H9 (cell line): ENCODE measurements around the gene SPSB2. TPM values are rescaled to one million over a fixed set of nuclear protein-coding genes. Genes with fewer than 3 reads are reported as not detected.

Source experiments
- DNase-seq: peaks from one replicate; pipeline ENCODE4 v3.0.0-alpha.2; 2017
- H2AFZ ChIP-seq: one replicate; pipeline ENCODE4 v1.6.1; 2013; ENCODE audit warnings: mild to moderate bottlenecking, low read length, control low read depth, moderate library complexity
- H2AK5ac ChIP-seq: 2 replicates; pipeline ENCODE4 v1.6.1; 2013; ENCODE audit warnings: low read length, control low read depth, mixed read lengths; ENCODE audit not compliant: insufficient read length
- H2BK120ac ChIP-seq: one replicate; pipeline ENCODE4 v1.6.1; 2013; ENCODE audit warnings: low read depth, mild to moderate bottlenecking, low read length, control low read depth, inconsistent platforms; ENCODE audit not compliant: poor library complexity, severe bottlenecking
- H2BK12ac ChIP-seq: 2 replicates; pipeline ENCODE4 v1.6.1; 2013; ENCODE audit warnings: low read length, control low read depth, mixed read lengths, low read depth; ENCODE audit not compliant: insufficient read length
- H2BK15ac ChIP-seq: 2 replicates; pipeline ENCODE4 v1.6.1; 2013; ENCODE audit warnings: low read depth, low read length, control low read depth
- H2BK20ac ChIP-seq: one replicate; pipeline ENCODE4 v1.6.1; 2013; ENCODE audit warnings: low read depth, mild to moderate bottlenecking, low read length, control low read depth, inconsistent platforms; ENCODE audit not compliant: poor library complexity, severe bottlenecking
- H2BK5ac ChIP-seq: 2 replicates; pipeline ENCODE4 v1.6.1; 2013; ENCODE audit warnings: low read length, control low read depth, mixed read lengths; ENCODE audit not compliant: insufficient read length
- H3K14ac ChIP-seq: 2 replicates; pipeline ENCODE4 v1.6.1; 2013; ENCODE audit warnings: low read length, control low read depth; ENCODE audit not compliant: insufficient read depth
- H3K18ac ChIP-seq: 2 replicates; pipeline ENCODE4 v1.6.1; 2013; ENCODE audit warnings: low read depth, mild to moderate bottlenecking, mixed read lengths, low read length, control low read depth; ENCODE audit not compliant: insufficient read length
- H3K23ac ChIP-seq: 2 replicates; pipeline ENCODE4 v1.6.1; 2013; ENCODE audit warnings: low read length, control low read depth, mixed read lengths, low read depth; ENCODE audit not compliant: insufficient read length
- H3K23me2 ChIP-seq: 2 replicates; pipeline ENCODE4 v1.6.1; 2013; ENCODE audit warnings: low read depth, mild to moderate bottlenecking, mixed read lengths, low read length, control low read depth; ENCODE audit not compliant: insufficient read length, poor library complexity, severe bottlenecking
- H3K27ac ChIP-seq: 2 replicates; pipeline ENCODE4 v1.5.1; 2013; ENCODE audit warnings: low read length, control low read depth, mixed read lengths, low read depth; ENCODE audit not compliant: insufficient read length
- H3K27me3 ChIP-seq: 2 replicates; pipeline ENCODE4 v1.6.1; 2013; ENCODE audit warnings: low read length, control low read depth, inconsistent platforms; ENCODE audit not compliant: insufficient read depth
- H3K4ac ChIP-seq: 2 replicates; pipeline ENCODE4 v1.6.1; 2013; ENCODE audit warnings: low read depth, mild to moderate bottlenecking, control low read depth, inconsistent platforms, low read length, moderate library complexity
- H3K4me1 ChIP-seq: 2 replicates; pipeline ENCODE4 v1.6.1; 2013; ENCODE audit warnings: low read length, control low read depth, inconsistent platforms; ENCODE audit not compliant: insufficient read depth
- H3K4me2 ChIP-seq: 2 replicates; pipeline ENCODE4 v1.6.1; 2013; ENCODE audit warnings: low read length, control low read depth, mixed read lengths; ENCODE audit not compliant: insufficient read length, insufficient read depth
- H3K56ac ChIP-seq: 2 replicates; pipeline ENCODE4 v1.6.1; 2013; ENCODE audit warnings: low read depth, mild to moderate bottlenecking, mixed read lengths, low read length, control low read depth; ENCODE audit not compliant: insufficient read length
- H3K79me1 ChIP-seq: 2 replicates; pipeline ENCODE4 v1.6.1; 2013; ENCODE audit warnings: low read depth, mild to moderate bottlenecking, moderate library complexity, low read length, control low read depth, inconsistent platforms; ENCODE audit not compliant: insufficient read depth, poor library complexity, severe bottlenecking
- H3K79me2 ChIP-seq: 2 replicates; pipeline ENCODE4 v1.6.1; 2013; ENCODE audit warnings: low read length, control low read depth, inconsistent platforms; ENCODE audit not compliant: insufficient read depth
- H3K9ac ChIP-seq: 2 replicates; pipeline ENCODE4 v1.6.1; 2013; ENCODE audit warnings: low read length, control low read depth, mixed read lengths; ENCODE audit not compliant: insufficient read length; ENCODE audit errors: extremely low read depth
- H3K9me3 ChIP-seq: one replicate; pipeline ENCODE4 v1.6.1; 2013; ENCODE audit warnings: low read depth, low read length, inconsistent platforms; ENCODE audit not compliant: control insufficient read depth
- H3T11ph ChIP-seq: one replicate; pipeline ENCODE4 v1.6.1; 2013; ENCODE audit warnings: mild to moderate bottlenecking, low read length, control low read depth, inconsistent platforms
- H4K20me1 ChIP-seq: one replicate; pipeline ENCODE4 v1.6.1; 2013; ENCODE audit not compliant: control insufficient read depth, insufficient read length, insufficient read depth
- H4K5ac ChIP-seq: 2 replicates; pipeline ENCODE4 v1.6.1; 2013; ENCODE audit warnings: low read depth, mild to moderate bottlenecking, mixed read lengths, low read length, control low read depth; ENCODE audit not compliant: insufficient read length
- H4K8ac ChIP-seq: replicated peaks from 2 replicates; pipeline ENCODE4 v1.6.1; 2013; ENCODE audit warnings: low read length, control low read depth, mixed read lengths, low read depth; ENCODE audit not compliant: insufficient read length
- H4K91ac ChIP-seq: 2 replicates; pipeline ENCODE4 v1.6.1; 2013; ENCODE audit warnings: low read depth, mild to moderate bottlenecking, moderate library complexity, mixed read lengths, low read length, control low read depth; ENCODE audit not compliant: insufficient read length
- H3K27ac Mint-ChIP-seq, 3 experiments: 2 replicates in 2 of 3; 3 replicates in 1 of 3; pipeline ENCODE4 v1.8.0; 2020 to 2021; ENCODE audit warnings: mixed read lengths in 3 of 3, mild to moderate bottlenecking in 1 of 3, moderate library complexity in 1 of 3
- H3K27me3 Mint-ChIP-seq: 2 replicates; pipeline ENCODE4 v1.8.0; 2021; ENCODE audit warnings: low read depth, mild to moderate bottlenecking, moderate library complexity, mixed read lengths
- H3K36me3 Mint-ChIP-seq, 3 experiments: 2 replicates in 2 of 3; 3 replicates in 1 of 3; pipeline ENCODE4 v1.8.0; 2020 to 2021; ENCODE audit warnings: low read depth in 3 of 3, mixed read lengths in 3 of 3; ENCODE audit not compliant: insufficient read depth in 1 of 3
- H3K4me1 Mint-ChIP-seq, 2 experiments: 2 replicates each; pipeline ENCODE4 v1.8.0; 2020; ENCODE audit warnings: mixed read lengths in 2 of 2
- H3K4me3 Mint-ChIP-seq, 2 experiments: 2 replicates in 1 of 2; 3 replicates in 1 of 2; pipeline ENCODE4 v1.8.0; 2020 to 2021; ENCODE audit warnings: mild to moderate bottlenecking in 2 of 2, mixed read lengths in 2 of 2, moderate library complexity in 1 of 2
- H3K9me3 Mint-ChIP-seq, 2 experiments: 2 replicates in 1 of 2; 3 replicates in 1 of 2; pipeline ENCODE4 v1.8.0; 2020; ENCODE audit warnings: mild to moderate bottlenecking in 2 of 2, mixed read lengths in 2 of 2, moderate library complexity in 1 of 2
- WGBS: extraction: QIAGEN DNeasy Blood & Tissue Kit; methylation state at CpG from one replicate; pipeline ENCODE4 v1.1.7; 2013; ENCODE audit warnings: missing lambda C conversion rate, low lambda C conversion rate, mixed read lengths; ENCODE audit not compliant: insufficient read length; ENCODE audit errors: extremely low coverage; 5-methylcytosine and 5-hydroxymethylcytosine counted together
- total RNA-seq: library from RNA; stranded (reverse); gene quantifications from 2 replicates; pipeline ENCODE4 v1.2.1, GENCODE V29; 2021
- TF ChIP-seq, protein P1 (sequence below): fragments of 200-600 bp; sonication (generic); conservative IDR thresholded peaks from 3 replicates; pipeline ENCODE4 v1.8.0; 2021; ENCODE audit warnings: antibody characterized with exemption, mild to moderate bottlenecking

SPSB2 gene
- total RNA-seq, 1 experiment from 2014 or later, result 13.7 TPM

- H3K36me3 Mint-ChIP-seq, result peaks cover 28 to 75% (median 70%) of the 10 kb centered on the region in 3 experiments
- Histone ChIP-seq H2AFZ (no peak overlapping the region), H2BK120ac (no peak overlapping the region), H3K56ac (no peak overlapping the region), H4K20me1 (no peaks in the 10 kb centered on the region), H3K4me1 (no peaks in the 10 kb centered on the region), H3K79me2 (no peaks in the 10 kb centered on the region), H2BK20ac (no peak overlapping the region), H4K8ac (no peak overlapping the region), H4K5ac (no peak overlapping the region), H2BK12ac (no peak overlapping the region), H2BK5ac (no peak overlapping the region), H3K18ac (no peak overlapping the region), H3K27me3 (no peaks in the 10 kb centered on the region), H3K9ac (no peak overlapping the region), H3K79me1 (no peaks in the 10 kb centered on the region), H2AK5ac (no peak overlapping the region), H3K23ac (no peak overlapping the region), H2BK15ac (no peak overlapping the region), H3K14ac (no peak overlapping the region), H4K91ac (no peak overlapping the region), H3K23me2 (no peaks in the 10 kb centered on the region), H3K9me3 (no peaks in the 10 kb centered on the region), H3K4ac (no peak overlapping the region), H3K27ac (no peak overlapping the region), H3K4me2 (no peak overlapping the region), H3T11ph (no peak overlapping the region)
- TF ChIP-seq, protein P1, sequence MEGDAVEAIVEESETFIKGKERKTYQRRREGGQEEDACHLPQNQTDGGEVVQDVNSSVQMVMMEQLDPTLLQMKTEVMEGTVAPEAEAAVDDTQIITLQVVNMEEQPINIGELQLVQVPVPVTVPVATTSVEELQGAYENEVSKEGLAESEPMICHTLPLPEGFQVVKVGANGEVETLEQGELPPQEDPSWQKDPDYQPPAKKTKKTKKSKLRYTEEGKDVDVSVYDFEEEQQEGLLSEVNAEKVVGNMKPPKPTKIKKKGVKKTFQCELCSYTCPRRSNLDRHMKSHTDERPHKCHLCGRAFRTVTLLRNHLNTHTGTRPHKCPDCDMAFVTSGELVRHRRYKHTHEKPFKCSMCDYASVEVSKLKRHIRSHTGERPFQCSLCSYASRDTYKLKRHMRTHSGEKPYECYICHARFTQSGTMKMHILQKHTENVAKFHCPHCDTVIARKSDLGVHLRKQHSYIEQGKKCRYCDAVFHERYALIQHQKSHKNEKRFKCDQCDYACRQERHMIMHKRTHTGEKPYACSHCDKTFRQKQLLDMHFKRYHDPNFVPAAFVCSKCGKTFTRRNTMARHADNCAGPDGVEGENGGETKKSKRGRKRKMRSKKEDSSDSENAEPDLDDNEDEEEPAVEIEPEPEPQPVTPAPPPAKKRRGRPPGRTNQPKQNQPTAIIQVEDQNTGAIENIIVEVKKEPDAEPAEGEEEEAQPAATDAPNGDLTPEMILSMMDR, result no peak
- DNase-seq, result no peak
- no peaks in the 10 kb centered on the region; a peak in 1 of 5 replicates for H3K9me3 Mint-ChIP-seq
- H3K27ac Mint-ChIP-seq, result no peak overlapping the region
- H3K27me3 Mint-ChIP-seq, result no peaks in the 10 kb centered on the region
- H3K4me3 Mint-ChIP-seq, result no peak overlapping the region
- H3K4me1 Mint-ChIP-seq, result peaks cover 4 to 21% of the 10 kb centered on the region in 2 experiments; a peak in 3 of 4 replicates
- no CpG with 5 or more reads among the region's 4 CpGs for WGBS
These were observed 31.0 kb downstream of the SPSB2 start for GRCh38 chr12:6842075-6842474.
